Activated CD4-positive, CD25-positive, alpha-beta regulatory T cell treated with anti-CD3 and anti-CD28 coated beads, Interleukin-2, amount 50 U/mL, for 72 hours (primary cell): ENCODE results near the gene CAMK1D.

Experiments
- DNase-seq: peaks from one replicate; pipeline ENCODE4 v3.0.0; 2021

CAMK1D gene

GRCh38 chr10:12406764-12407400 is 57.5 kb downstream of the CAMK1D start:
- no peak for DNase-seq

GRCh38 chr10:12408472-12408871 is 59.1 kb downstream of the CAMK1D start:
- DNase-seq = no peak

GRCh38 chr10:12409161-12409560 is 59.8 kb downstream of the CAMK1D start:
- no peak for DNase-seq

GRCh38 chr10:12409613-12410012 is 60.3 kb downstream of the CAMK1D start:
- no peak for DNase-seq

GRCh38 chr10:12412666-12413368 is 63.5 kb downstream of the CAMK1D start:
- DNase-seq = no peak

- no peak for DNase-seq
Observed at GRCh38 chr10:12413369-12413711, 64.0 kb downstream of the CAMK1D start.

GRCh38 chr10:12414278-12414989 is 65.1 kb downstream of the CAMK1D start:
- DNase-seq = no peak

- DNase-seq = no peak
Observed at GRCh38 chr10:12416344-12417050, 67.2 kb downstream of the CAMK1D start.

- no peak for DNase-seq
Observed at GRCh38 chr10:12417331-12417730, 68.0 kb downstream of the CAMK1D start.

GRCh38 chr10:12418000-12418399 is 68.7 kb downstream of the CAMK1D start:
- no peak for DNase-seq

GRCh38 chr10:12418725-12419261 is 69.4 kb downstream of the CAMK1D start:
- DNase-seq = no peak

- DNase-seq = no peak
Observed at GRCh38 chr10:12419262-12419847, 70.0 kb downstream of the CAMK1D start.

- no peak for DNase-seq
Observed at GRCh38 chr10:12420530-12421120, 71.3 kb downstream of the CAMK1D start.

- no peak for DNase-seq
Observed at GRCh38 chr10:12422189-12422588, 72.8 kb downstream of the CAMK1D start.

GRCh38 chr10:12423896-12424295 is 74.5 kb downstream of the CAMK1D start:
- DNase-seq = no peak

- peak; percentile 7 for DNase-seq
Observed at GRCh38 chr10:12427276-12427675, 77.9 kb downstream of the CAMK1D start.

GRCh38 chr10:12428447-12429135 is 79.2 kb downstream of the CAMK1D start:
- no peak for DNase-seq

- no peak for DNase-seq
Observed at GRCh38 chr10:12430406-12430982, 81.1 kb downstream of the CAMK1D start.

- DNase-seq = peak; percentile 24
Observed at GRCh38 chr10:12431151-12432101, 82.1 kb downstream of the CAMK1D start.
